Activated CD4-positive, alpha-beta T cell treated with anti-CD3 and anti-CD28 coated beads, Interleukin-2, amount 10 ng/mL, durations not matched to agents 7 days and 5 days (primary cell): ENCODE measurements around the gene PGAP2. TPM values are rescaled to one million over a fixed set of nuclear protein-coding genes. Genes with fewer than 3 reads are reported as not detected.

ENCODE experiments used
- CTCF ChIA-PET: fragments of 350-600 bp; sonication (Branson Sonifier 250); formaldehyde crosslinking; loops from one replicate; lab custom pipeline; 2021; ENCODE audit warnings: antibody characterized with exemption; lab: Charles Lee
- POLR2A ChIA-PET: fragments of 350-600 bp; sonication (Branson Sonifier 250); formaldehyde crosslinking; loops from one replicate; lab custom pipeline; 2021; ENCODE audit warnings: antibody characterized with exemption; lab: Charles Lee
- DNase-seq: peaks from one replicate; pipeline ENCODE4 v3.0.0-alpha.2; 2020
- H3K27ac Mint-ChIP-seq: one replicate; pipeline ENCODE4 v1.8.0; 2021; ENCODE audit warnings: mild to moderate bottlenecking, moderate library complexity, mixed read lengths
- H3K27me3 Mint-ChIP-seq: one replicate; pipeline ENCODE4 v1.8.0; 2021; ENCODE audit warnings: mixed read lengths
- H3K36me3 Mint-ChIP-seq: one replicate; pipeline ENCODE4 v1.8.0; 2021; ENCODE audit warnings: low read depth, mixed read lengths
- H3K4me1 Mint-ChIP-seq: one replicate; pipeline ENCODE4 v1.8.0; 2021; ENCODE audit warnings: mixed read lengths
- H3K4me3 Mint-ChIP-seq: one replicate; pipeline ENCODE4 v1.8.0; 2021; ENCODE audit warnings: mild to moderate bottlenecking, moderate library complexity, mixed read lengths
- H3K9me3 Mint-ChIP-seq: one replicate; pipeline ENCODE4 v1.8.0; 2021; ENCODE audit warnings: mixed read lengths
- total RNA-seq, 2 experiments: library from RNA; stranded (reverse); gene quantifications; one replicate each; pipeline ENCODE4 v1.2.3, GENCODE V29; 2021

The PGAP2 gene
- total RNA-seq, 2 experiments from 2014 or later, result 30.0 to 30.9 TPM

DNA sequence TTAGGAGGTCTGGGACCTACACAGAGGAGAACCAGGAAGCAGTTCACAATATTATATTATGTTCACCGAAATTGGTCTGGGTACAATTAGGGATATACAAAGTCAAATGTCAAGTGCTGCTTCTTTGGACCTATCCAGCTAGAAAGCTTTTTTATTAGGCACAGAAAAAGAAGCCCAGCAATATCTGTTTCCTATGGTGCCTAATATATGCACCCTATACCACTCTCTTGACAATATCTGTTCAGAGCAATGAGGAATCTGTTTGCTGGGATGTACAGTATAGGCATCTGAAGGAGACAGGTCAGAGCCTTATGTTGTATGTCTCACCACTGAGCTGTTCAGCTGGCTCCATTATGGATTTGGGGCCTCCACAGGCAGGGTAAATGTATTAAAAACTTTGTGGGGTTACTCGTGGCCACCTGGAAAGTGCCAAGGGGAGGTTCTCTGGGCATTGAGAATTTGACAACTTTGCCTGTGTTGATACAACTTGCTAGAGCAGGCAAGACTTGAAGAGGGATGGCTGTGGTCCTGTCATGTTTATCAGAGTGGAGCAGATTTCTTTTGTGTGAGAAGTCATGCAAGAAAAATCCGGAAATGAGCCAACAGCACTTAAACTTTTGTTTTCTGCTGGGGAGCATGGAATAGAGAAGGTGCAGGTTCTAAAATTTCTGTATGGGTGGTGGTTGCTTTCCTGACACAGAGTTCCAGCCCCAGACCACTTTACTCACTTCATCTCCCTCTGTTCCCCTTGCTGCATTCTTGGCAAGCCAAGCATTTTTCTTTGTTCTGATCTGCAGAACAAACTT is 57.2 kb downstream of the PGAP2 start:
- Mint-ChIP-seq H3K9me3 (no peaks in the 10 kb centered on the region), H3K36me3 (peaks cover 40% of the 10 kb centered on the region), H3K4me1 (peaks cover 82% of the 10 kb centered on the region), H3K4me3 (peak overlapping the region; percentile 20), H3K27me3 (no peaks in the 10 kb centered on the region), H3K27ac (peak overlapping the region; percentile 83)
- POLR2A ChIA-PET, result no interaction called here
- DNase-seq, result peak; percentile 20
- CTCF ChIA-PET, result interaction anchor here (1.8 to 2.3 kb wide), 2 partner anchors 11 to 24 kb away, joined by 8 to 11 read pairs; partner anchors contain the start of genes RHOG and STIM1

- no peak for DNase-seq
- no peaks in the 10 kb centered on the region for H3K27me3 Mint-ChIP-seq
- no peaks in the 10 kb centered on the region for H3K9me3 Mint-ChIP-seq
- H3K4me3 Mint-ChIP-seq, result peak overlapping the region; percentile 20
- H3K4me1 Mint-ChIP-seq, result peaks cover 82% of the 10 kb centered on the region
- H3K36me3 Mint-ChIP-seq, result peaks cover 39% of the 10 kb centered on the region
- CTCF ChIA-PET, result interaction anchor here (1.6 to 6.7 kb wide), 4 partner anchors 11 to 207 kb away, joined by 3 to 56 read pairs (median 10); partner anchors contain the start of genes RHOG and STIM1
- peak overlapping the region; percentile 83 for H3K27ac Mint-ChIP-seq
- POLR2A ChIA-PET, result no interaction called here
These were observed 57.8 kb downstream of the PGAP2 start for GRCh38 chr11:3866206-3866605.

- peaks cover 83% of the 10 kb centered on the region for H3K4me1 Mint-ChIP-seq
- H3K27ac Mint-ChIP-seq, result peak overlapping the region; percentile 68
- H3K4me3 Mint-ChIP-seq, result no peak overlapping the region
- CTCF ChIA-PET, result interaction anchor here (1.6 to 6.7 kb wide), 5 partner anchors 12 to 206 kb away, joined by 3 to 56 read pairs (median 8); partner anchors contain the start of genes RHOG and STIM1
- DNase-seq, result no peak
- peaks cover 42% of the 10 kb centered on the region for H3K36me3 Mint-ChIP-seq
- no peaks in the 10 kb centered on the region for H3K27me3 Mint-ChIP-seq
- POLR2A ChIA-PET, result no interaction called here
- H3K9me3 Mint-ChIP-seq, result no peaks in the 10 kb centered on the region
These were observed 58.5 kb downstream of the PGAP2 start for GRCh38 chr11:3866836-3867208.

GRCh38 chr11:3867209-3868091 is 59.1 kb downstream of the PGAP2 start:
- no peak for DNase-seq
- CTCF ChIA-PET, result interaction anchor here (0.7 to 6.7 kb wide), 11 partner anchors 9 to 206 kb away, joined by 3 to 56 read pairs (median 4); partner anchors contain the start of genes RHOG and STIM1

GRCh38 chr11:3873712-3874349 is 65.5 kb downstream of the PGAP2 start:
- peaks cover 66% of the 10 kb centered on the region for H3K4me1 Mint-ChIP-seq
- H3K36me3 Mint-ChIP-seq, result peaks cover 23% of the 10 kb centered on the region
- H3K27ac Mint-ChIP-seq, result peak overlapping the region; percentile 10
- ChIA-PET POLR2A (no interaction called here), CTCF (interaction anchor here (0.7 to 3.2 kb wide), 9 partner anchors 12 to 199 kb away, joined by 3 to 12 read pairs (median 4); partner anchors contain the start of gene RHOG)
- no peaks in the 10 kb centered on the region for H3K27me3 Mint-ChIP-seq
- H3K9me3 Mint-ChIP-seq, result no peaks in the 10 kb centered on the region
- no peak for DNase-seq
- no peak overlapping the region for H3K4me3 Mint-ChIP-seq

More at GRCh38 chr11:3867209-3868091, 59.1 kb downstream of the PGAP2 start:
- H3K4me3 Mint-ChIP-seq, result no peak overlapping the region
- H3K27ac Mint-ChIP-seq, result peak overlapping the region; percentile 68
- peaks cover 42% of the 10 kb centered on the region for H3K36me3 Mint-ChIP-seq
- peaks cover 82% of the 10 kb centered on the region for H3K4me1 Mint-ChIP-seq
- POLR2A ChIA-PET, result no interaction called here
- H3K9me3 Mint-ChIP-seq, result no peaks in the 10 kb centered on the region
- no peaks in the 10 kb centered on the region for H3K27me3 Mint-ChIP-seq

Other genes with a start within 250 kb of the PGAP2 start
- gene ART5, start 166.6 kb upstream of the PGAP2 start, total RNA-seq, result not detected
- gene ART1, start 163.4 kb upstream of the PGAP2 start, total RNA-seq, result not detected
- 1 to 10 TPM; 3.0 to 3.1 TPM for gene CHRNA10, start 137.2 kb upstream of the PGAP2 start, total RNA-seq
- gene NUP98, start 11.0 kb upstream of the PGAP2 start, total RNA-seq, result 100 to 1,000 TPM in 1 of 2 experiments, 10 to 100 TPM in 1; 94.7 to 116 TPM
- gene RHOG, start 32.4 kb downstream of the PGAP2 start, total RNA-seq, result 100 to 1,000 TPM; 158 to 172 TPM
- gene STIM1, start 47.1 kb downstream of the PGAP2 start, total RNA-seq, result 100 to 1,000 TPM; 103 to 108 TPM